Astrocyte (in vitro differentiated cells and primary cell): ENCODE data around the gene FGGY.

ENCODE experiments used
- EZH2 ChIP-seq: IDR thresholded peaks from 2 replicates; pipeline ENCODE4 v1.6.1; 2012; ENCODE audit warnings: mild to moderate bottlenecking, low read length, inconsistent platforms; ENCODE audit not compliant: insufficient read depth
- TF ChIP-seq, protein P1 (sequence below): IDR thresholded peaks from 2 replicates; pipeline ENCODE4 v1.5.1; 2011; ENCODE audit warnings: low read depth, mild to moderate bottlenecking, inconsistent platforms, low read length, moderate library complexity; ENCODE audit not compliant: insufficient read depth

DNA sequence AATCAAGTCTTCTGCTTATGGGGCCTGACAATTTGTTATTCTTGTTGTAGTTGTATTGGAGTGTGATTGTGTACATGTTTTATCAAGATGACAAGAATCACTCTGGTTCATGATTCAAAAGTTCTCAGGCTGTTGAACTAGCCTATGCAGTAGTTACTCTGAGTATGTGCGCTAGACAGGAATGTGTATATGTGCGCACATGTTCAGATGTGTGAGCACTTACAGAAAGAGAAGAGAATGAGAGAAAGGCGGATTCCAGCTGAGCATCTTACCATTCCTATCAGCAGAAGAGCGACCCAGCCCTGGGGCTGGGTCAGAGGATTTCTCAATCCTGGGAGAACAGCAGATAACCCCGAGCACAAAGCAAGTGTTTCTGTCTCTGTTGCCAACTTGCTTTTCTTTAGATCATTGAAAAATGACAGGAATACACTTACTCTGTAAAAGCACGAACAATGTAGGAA, 407.1 kb downstream of the FGGY start:
- TF ChIP-seq, protein P1, sequence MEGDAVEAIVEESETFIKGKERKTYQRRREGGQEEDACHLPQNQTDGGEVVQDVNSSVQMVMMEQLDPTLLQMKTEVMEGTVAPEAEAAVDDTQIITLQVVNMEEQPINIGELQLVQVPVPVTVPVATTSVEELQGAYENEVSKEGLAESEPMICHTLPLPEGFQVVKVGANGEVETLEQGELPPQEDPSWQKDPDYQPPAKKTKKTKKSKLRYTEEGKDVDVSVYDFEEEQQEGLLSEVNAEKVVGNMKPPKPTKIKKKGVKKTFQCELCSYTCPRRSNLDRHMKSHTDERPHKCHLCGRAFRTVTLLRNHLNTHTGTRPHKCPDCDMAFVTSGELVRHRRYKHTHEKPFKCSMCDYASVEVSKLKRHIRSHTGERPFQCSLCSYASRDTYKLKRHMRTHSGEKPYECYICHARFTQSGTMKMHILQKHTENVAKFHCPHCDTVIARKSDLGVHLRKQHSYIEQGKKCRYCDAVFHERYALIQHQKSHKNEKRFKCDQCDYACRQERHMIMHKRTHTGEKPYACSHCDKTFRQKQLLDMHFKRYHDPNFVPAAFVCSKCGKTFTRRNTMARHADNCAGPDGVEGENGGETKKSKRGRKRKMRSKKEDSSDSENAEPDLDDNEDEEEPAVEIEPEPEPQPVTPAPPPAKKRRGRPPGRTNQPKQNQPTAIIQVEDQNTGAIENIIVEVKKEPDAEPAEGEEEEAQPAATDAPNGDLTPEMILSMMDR, result no peak
- no peak for TF ChIP-seq EZH2
